ENCODE measurements around the gene ATOH8.

ATOH8 gene

GRCh38 chr2:85753525-85754312, at the start of gene ATOH8:
Gene ATOH8 (plus strand): TSS chr2:85753991. CDS start chr2:85754190, 199 bp downstream.
- H3K4me3 ChIP-seq (ENCODE audit: low read depth, low read length): peak within 1 kb of the TSS; percentile 18
- no peak for TF ChIP-seq CTCF (IDR thresholded peaks at IDR 0.05; ENCODE audit: low read depth, low read length, missing control alignments)
- DNase-seq (ENCODE audit: low read depth): no peak

DNA sequence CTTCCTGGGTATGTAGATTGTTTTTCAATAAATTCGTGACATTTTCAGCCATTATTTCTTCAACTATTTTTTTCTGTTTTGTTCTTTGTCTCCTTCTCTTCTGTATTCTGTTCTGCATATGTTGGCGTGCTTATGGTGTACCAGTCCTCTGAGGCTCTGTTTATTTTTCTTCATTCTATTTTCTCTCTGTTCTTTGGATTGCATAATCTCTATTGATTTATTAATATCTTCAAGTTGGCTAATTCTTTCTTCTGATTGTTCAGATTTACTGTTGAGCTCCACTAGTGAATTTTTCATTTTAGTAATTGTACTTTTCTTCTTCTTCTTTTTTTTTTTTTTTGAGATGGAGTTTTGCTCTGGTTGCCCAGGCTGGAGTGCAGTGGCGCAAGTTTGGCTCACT, 49.8 kb upstream of the ATOH8 start:
- DNase-seq (ENCODE audit: low read depth): no peak
- no peak for TF ChIP-seq CTCF (IDR thresholded peaks at IDR 0.05; ENCODE audit: low read depth, low read length, missing control alignments)

GRCh38 chr2:85704800-85705679, 48.8 kb upstream of the ATOH8 start:
- no peak for DNase-seq (ENCODE audit: low read depth)
- H3K4me3 ChIP-seq (ENCODE audit: low read depth, low read length): no peak overlapping the region
- TF ChIP-seq CTCF (IDR thresholded peaks at IDR 0.05; ENCODE audit: low read depth, low read length, missing control alignments): no peak

More for the DNA sequence above, 49.8 kb upstream of the ATOH8 start:
- no peak overlapping the region for H3K4me3 ChIP-seq (ENCODE audit: low read depth, low read length)

GRCh38 chr2:85705680-85706039, 48.1 kb upstream of the ATOH8 start:
- no peak for TF ChIP-seq CTCF (IDR thresholded peaks at IDR 0.05; ENCODE audit: low read depth, low read length, missing control alignments)
- DNase-seq (ENCODE audit: low read depth): no peak
- no peak overlapping the region for H3K4me3 ChIP-seq (ENCODE audit: low read depth, low read length)

- no peak for TF ChIP-seq CTCF (IDR thresholded peaks at IDR 0.05; ENCODE audit: low read depth, low read length, missing control alignments)
- no peak for DNase-seq (ENCODE audit: low read depth)
- no peak overlapping the region for H3K4me3 ChIP-seq (ENCODE audit: low read depth, low read length)
Measured at GRCh38 chr2:85706063-85706462, 47.7 kb upstream of the ATOH8 start.

DNA sequence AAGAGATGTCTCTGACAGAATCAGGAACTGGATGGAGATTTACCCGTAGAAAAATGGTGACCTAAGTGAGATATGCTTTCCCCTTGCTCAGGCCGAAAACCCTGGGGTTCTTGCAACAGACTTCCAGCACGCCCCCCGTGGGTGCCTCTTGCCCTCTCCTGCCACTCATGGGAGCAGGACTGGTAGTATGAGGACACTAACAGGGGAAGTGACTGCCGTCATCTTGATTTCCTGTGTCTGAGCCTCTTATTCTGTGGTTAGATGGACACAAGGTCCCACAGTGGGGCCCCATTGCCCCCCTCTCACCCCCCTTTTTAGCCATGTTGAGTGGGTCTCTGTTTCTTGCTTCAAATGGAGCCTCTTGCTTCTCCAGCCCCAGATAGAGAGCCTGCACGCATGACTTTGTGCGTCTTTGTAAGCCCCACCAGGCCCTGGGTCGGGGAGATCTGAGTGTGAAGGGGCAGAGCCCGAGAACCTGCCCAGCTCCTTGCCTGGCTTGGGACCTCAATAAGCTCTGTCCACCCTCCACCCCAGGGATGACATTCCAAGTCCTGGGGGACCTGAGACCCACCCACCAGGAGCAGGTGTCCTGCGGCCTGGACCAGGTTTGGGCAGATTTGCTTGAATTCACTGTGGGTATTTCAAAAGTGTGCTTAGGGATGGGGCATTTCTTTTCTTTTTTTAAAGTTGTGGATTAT, 47.0 kb upstream of the ATOH8 start:
- DNase-seq (ENCODE audit: low read depth): no peak
- TF ChIP-seq CTCF (IDR thresholded peaks at IDR 0.05; ENCODE audit: low read depth, low read length, missing control alignments): no peak
- no peak overlapping the region for H3K4me3 ChIP-seq (ENCODE audit: low read depth, low read length)

Data from GM12864 (cell line).